Upper lobe of left lung (tissue), 4 donors: ENCODE measurements around the gene CNNM3.

ENCODE experiments used
- CTCF ChIP-seq, 6 experiments: fragments of 450-650 bp in 4 of 6; fragments of 200-600 bp in 2 of 6; sonication (generic) in 2 of 6; IDR thresholded peaks; one replicate each; pipeline ENCODE4 v1.5.1; 2016 to 2019; ENCODE audit warnings: antibody characterized with exemption in 6 of 6
- EP300 ChIP-seq, 4 donors: sonication (generic); formaldehyde crosslinking; IDR thresholded peaks; one replicate each; pipeline ENCODE4 v1.5.1; 2017; ENCODE audit warnings: antibody characterized with exemption in 4 of 4, control low read depth in 2 of 4
- POLR2A ChIP-seq, 4 donors: fragments of 450-650 bp; IDR thresholded peaks; one replicate each; pipeline ENCODE4 v1.5.1; 2016 to 2017; ENCODE audit warnings: antibody characterized with exemption in 4 of 4, mild to moderate bottlenecking in 2 of 4
- POLR2AphosphoS5 ChIP-seq, 2 donors: sonication (generic); formaldehyde crosslinking; IDR thresholded peaks; one replicate each; pipeline ENCODE4 v1.5.1; 2017; ENCODE audit warnings: antibody characterized with exemption in 2 of 2

GRCh38 chr2:96816836-96817702 lies 1.0 kb downstream of the CNNM3 start:
- TF ChIP-seq CTCF (IDR thresholded peaks at IDR 0.05), result no peak
- no peak for TF ChIP-seq POLR2A (IDR thresholded peaks at IDR 0.05)
- TF ChIP-seq POLR2AphosphoS5 (IDR thresholded peaks at IDR 0.05), result no peak
- TF ChIP-seq EP300 (IDR thresholded peaks at IDR 0.05), result no peak
